ENCODE data around the gene NDUFS3. TPM values are rescaled to one million over a fixed set of nuclear protein-coding genes. Genes with fewer than 3 reads are reported as not detected.

Gene NDUFS3
- polyA plus RNA-seq, 1 donor (not counting 4 experiments of a cell fraction or from before 2014, with no cell fraction given): 119 TPM

DNA sequence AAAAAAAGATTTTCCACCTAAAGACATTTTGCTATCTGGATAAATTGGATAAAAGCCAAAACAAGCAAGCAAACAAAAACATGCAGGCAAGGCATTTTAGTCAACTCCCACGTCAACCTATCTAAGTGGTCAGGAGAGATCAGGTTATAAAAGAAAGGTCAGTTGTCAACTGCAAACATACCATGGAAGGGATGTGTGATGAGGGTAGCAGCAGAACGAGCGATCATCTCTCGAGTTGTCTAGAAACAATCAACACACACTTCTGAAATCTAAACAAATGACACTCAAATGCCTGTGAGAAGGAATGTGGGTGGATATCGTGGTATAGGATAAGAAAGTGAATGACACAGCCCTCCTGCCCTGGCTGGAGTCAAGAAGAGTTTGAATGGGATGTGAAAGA is 52.6 kb downstream of the NDUFS3 start:
- FAIRE-seq (no peak), DNase-seq (ENCODE audit: low read depth, low spot score) (no peak)
- TF ChIP-seq, protein P1, sequence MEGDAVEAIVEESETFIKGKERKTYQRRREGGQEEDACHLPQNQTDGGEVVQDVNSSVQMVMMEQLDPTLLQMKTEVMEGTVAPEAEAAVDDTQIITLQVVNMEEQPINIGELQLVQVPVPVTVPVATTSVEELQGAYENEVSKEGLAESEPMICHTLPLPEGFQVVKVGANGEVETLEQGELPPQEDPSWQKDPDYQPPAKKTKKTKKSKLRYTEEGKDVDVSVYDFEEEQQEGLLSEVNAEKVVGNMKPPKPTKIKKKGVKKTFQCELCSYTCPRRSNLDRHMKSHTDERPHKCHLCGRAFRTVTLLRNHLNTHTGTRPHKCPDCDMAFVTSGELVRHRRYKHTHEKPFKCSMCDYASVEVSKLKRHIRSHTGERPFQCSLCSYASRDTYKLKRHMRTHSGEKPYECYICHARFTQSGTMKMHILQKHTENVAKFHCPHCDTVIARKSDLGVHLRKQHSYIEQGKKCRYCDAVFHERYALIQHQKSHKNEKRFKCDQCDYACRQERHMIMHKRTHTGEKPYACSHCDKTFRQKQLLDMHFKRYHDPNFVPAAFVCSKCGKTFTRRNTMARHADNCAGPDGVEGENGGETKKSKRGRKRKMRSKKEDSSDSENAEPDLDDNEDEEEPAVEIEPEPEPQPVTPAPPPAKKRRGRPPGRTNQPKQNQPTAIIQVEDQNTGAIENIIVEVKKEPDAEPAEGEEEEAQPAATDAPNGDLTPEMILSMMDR (optimal IDR thresholded peaks at IDR 0.05 in 1 of 3, IDR thresholded peaks at IDR 0.05 in 1 of 3, conservative IDR thresholded peaks at IDR 0.05 in 1 of 3; ENCODE audit: extremely low read depth in 1 of 3, insufficient read depth in 2 of 3, low read length in 3 of 3): no peak
- no peak for TF ChIP-seq EZH2 (IDR thresholded peaks at IDR 0.05; ENCODE audit: low read length)
- no peaks in the 10 kb centered on the region for H3K9me1 ChIP-seq (ENCODE audit: control insufficient read depth, extremely low read depth, insufficient read depth, low read length)
- H3K4me3 ChIP-seq (ENCODE audit: control insufficient read depth in 2 of 3, extremely low read depth in 1 of 3, insufficient read depth in 2 of 3, low read depth in 1 of 3, low read length in 3 of 3): no peak overlapping the region
- no peak overlapping the region for H3K9ac ChIP-seq (ENCODE audit: control insufficient read depth, extremely low read depth, insufficient read depth, low read length)
- no peak overlapping the region for H2AFZ ChIP-seq (ENCODE audit: control insufficient read depth, low read length)
- H3K9me3 ChIP-seq (ENCODE audit: control insufficient read depth, low read depth, low read length): no peaks in the 10 kb centered on the region
- dilution Hi-C loops (cut with MboI; ENCODE audit: extremely low pct_ligation_motif_present, low sequenced_read_pairs): no loop called here
- H3K27me3 ChIP-seq (ENCODE audit: control insufficient read depth, extremely low read depth, insufficient read depth, low read length): no peaks in the 10 kb centered on the region
- no peaks in the 10 kb centered on the region for H3K79me2 ChIP-seq (ENCODE audit: control insufficient read depth, insufficient read depth, low read length)
- H3K4me2 ChIP-seq (ENCODE audit: control insufficient read depth, extremely low read depth, insufficient read depth, low read depth, low read length): no peak overlapping the region
- no peaks in the 10 kb centered on the region for H4K20me1 ChIP-seq (ENCODE audit: control insufficient read depth, extremely low read depth, insufficient read depth, low read length)
- peaks cover 28 to 38% of the 10 kb centered on the region in 2 experiments for H3K36me3 ChIP-seq (ENCODE audit: control insufficient read depth in 2 of 2, extremely low read depth in 1 of 2, insufficient read depth in 2 of 2, low read length in 2 of 2)
- H3K27ac ChIP-seq (ENCODE audit: control insufficient read depth, insufficient read depth, low read length): no peak overlapping the region
- no peaks in the 10 kb centered on the region for H3K4me1 ChIP-seq (ENCODE audit: control insufficient read depth, extremely low read depth, insufficient read depth, low read length)

Small RNAs within 50 kb of the gene (small RNA-seq; reads per million reads assigned to genes)
- 0 to 1.8 (median 0) reads per million in 3 experiments for gene RN7SL652P (ENCODE audit: insufficient read length in 3 of 3, low read depth in 3 of 3, low replicate concordance in 1 of 3)
- 0 reads per million in 3 experiments for gene RNU5E-10P (ENCODE audit: insufficient read length in 3 of 3, low read depth in 3 of 3, low replicate concordance in 1 of 3)

Other genes starting within 250 kb of the NDUFS3 start
- gene MYBPC3, start 226.4 kb upstream of the NDUFS3 start, polyA plus RNA-seq: not detected in 3 replicates
- not detected in 3 replicates for gene SPI1, start 200.5 kb upstream of the NDUFS3 start, polyA plus RNA-seq
- gene SLC39A13, start 170.5 kb upstream of the NDUFS3 start, polyA plus RNA-seq: 35.3 to 62.3 TPM (median 59.9 TPM) in 3 replicates
- 96.1 to 172 TPM (median 156 TPM) in 3 replicates for gene PSMC3, start 152.6 kb upstream of the NDUFS3 start, polyA plus RNA-seq
- gene RAPSN, start 129.9 kb upstream of the NDUFS3 start, polyA plus RNA-seq: 0.07 to 0.44 TPM (median 0.28 TPM) in 3 replicates
- 90.9 to 110 TPM (median 100 TPM) in 3 replicates for gene CELF1, start 25.9 kb upstream of the NDUFS3 start, polyA plus RNA-seq
- gene PTPMT1, start 13.5 kb upstream of the NDUFS3 start, polyA plus RNA-seq: 64.9 to 78.1 TPM (median 74.4 TPM) in 3 replicates
- 14.0 to 17.1 TPM (median 15.4 TPM) in 3 replicates for gene KBTBD4, start 104 bp upstream of the NDUFS3 start, polyA plus RNA-seq
- gene FAM180B, start 7.6 kb downstream of the NDUFS3 start, polyA plus RNA-seq: 0.06 TPM in 1 of 3 replicates, not detected in the others
- 0.10 TPM in 1 of 3 replicates, not detected in the others for gene C1QTNF4, start 15.3 kb downstream of the NDUFS3 start, polyA plus RNA-seq
- gene MTCH2, start 63.5 kb downstream of the NDUFS3 start, polyA plus RNA-seq: 153 to 232 TPM (median 185 TPM) in 3 replicates
- 0.95 to 2.1 TPM (median 1.3 TPM) in 3 replicates for gene AGBL2, start 136.3 kb downstream of the NDUFS3 start, polyA plus RNA-seq
- 57.3 to 76.9 TPM (median 62.4 TPM) in 3 replicates for gene FNBP4, start 188.3 kb downstream of the NDUFS3 start, polyA plus RNA-seq